OCI-LY7 (cell line): Measurements from ENCODE around the gene AICDA.

Experiments
- EZH2phosphoT487 ChIP-seq: fragments of 200-600 bp; sonication (generic); IDR thresholded peaks from 2 replicates; pipeline ENCODE4 v1.6.1; 2018; ENCODE audit warnings: low read depth, borderline replicate concordance, mild to moderate bottlenecking, mixed run types, antibody characterized with exemption, low read length, moderate library complexity, mixed read lengths
- TF ChIP-seq, protein P1 (sequence below): fragments of 200-600 bp; sonication (generic); conservative IDR thresholded peaks from 2 replicates; pipeline ENCODE4 v1.5.1; 2014; ENCODE audit warnings: mild to moderate bottlenecking, antibody characterized with exemption, low read length, moderate library complexity, mixed read lengths

DNA sequence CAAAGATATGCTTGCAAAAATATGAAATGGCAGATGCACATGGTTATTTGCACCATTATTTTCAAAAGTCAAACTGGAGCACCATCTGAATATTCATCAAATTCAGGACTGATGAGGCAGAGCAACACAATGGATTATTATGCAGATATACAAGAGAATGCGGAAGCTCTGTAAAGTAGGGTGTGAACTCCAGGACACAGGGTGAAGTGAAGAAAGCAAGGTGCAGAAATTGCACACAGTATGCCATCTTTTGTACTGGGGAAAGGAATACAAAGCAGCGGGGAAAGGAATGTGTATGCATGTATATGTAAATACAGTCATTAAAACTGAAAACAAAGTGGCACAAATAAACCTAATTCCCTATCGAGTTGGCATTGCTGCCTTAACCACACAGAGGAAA is 49.3 kb downstream of the AICDA start:
- TF ChIP-seq, protein P1, sequence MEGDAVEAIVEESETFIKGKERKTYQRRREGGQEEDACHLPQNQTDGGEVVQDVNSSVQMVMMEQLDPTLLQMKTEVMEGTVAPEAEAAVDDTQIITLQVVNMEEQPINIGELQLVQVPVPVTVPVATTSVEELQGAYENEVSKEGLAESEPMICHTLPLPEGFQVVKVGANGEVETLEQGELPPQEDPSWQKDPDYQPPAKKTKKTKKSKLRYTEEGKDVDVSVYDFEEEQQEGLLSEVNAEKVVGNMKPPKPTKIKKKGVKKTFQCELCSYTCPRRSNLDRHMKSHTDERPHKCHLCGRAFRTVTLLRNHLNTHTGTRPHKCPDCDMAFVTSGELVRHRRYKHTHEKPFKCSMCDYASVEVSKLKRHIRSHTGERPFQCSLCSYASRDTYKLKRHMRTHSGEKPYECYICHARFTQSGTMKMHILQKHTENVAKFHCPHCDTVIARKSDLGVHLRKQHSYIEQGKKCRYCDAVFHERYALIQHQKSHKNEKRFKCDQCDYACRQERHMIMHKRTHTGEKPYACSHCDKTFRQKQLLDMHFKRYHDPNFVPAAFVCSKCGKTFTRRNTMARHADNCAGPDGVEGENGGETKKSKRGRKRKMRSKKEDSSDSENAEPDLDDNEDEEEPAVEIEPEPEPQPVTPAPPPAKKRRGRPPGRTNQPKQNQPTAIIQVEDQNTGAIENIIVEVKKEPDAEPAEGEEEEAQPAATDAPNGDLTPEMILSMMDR: no peak
- no peak for TF ChIP-seq EZH2phosphoT487
